ENCODE results near the gene ITGB1BP1. TPM values are rescaled to one million over a fixed set of nuclear protein-coding genes. Genes with fewer than 3 reads are reported as not detected.
A peak's percentile ranks its signal among the peaks of the same experiment; 100 is the strongest.

ITGB1BP1 gene
- total and polyA plus RNA-seq, 8 donors, result 10.8 to 55.4 (median 22.7) TPM

DNA sequence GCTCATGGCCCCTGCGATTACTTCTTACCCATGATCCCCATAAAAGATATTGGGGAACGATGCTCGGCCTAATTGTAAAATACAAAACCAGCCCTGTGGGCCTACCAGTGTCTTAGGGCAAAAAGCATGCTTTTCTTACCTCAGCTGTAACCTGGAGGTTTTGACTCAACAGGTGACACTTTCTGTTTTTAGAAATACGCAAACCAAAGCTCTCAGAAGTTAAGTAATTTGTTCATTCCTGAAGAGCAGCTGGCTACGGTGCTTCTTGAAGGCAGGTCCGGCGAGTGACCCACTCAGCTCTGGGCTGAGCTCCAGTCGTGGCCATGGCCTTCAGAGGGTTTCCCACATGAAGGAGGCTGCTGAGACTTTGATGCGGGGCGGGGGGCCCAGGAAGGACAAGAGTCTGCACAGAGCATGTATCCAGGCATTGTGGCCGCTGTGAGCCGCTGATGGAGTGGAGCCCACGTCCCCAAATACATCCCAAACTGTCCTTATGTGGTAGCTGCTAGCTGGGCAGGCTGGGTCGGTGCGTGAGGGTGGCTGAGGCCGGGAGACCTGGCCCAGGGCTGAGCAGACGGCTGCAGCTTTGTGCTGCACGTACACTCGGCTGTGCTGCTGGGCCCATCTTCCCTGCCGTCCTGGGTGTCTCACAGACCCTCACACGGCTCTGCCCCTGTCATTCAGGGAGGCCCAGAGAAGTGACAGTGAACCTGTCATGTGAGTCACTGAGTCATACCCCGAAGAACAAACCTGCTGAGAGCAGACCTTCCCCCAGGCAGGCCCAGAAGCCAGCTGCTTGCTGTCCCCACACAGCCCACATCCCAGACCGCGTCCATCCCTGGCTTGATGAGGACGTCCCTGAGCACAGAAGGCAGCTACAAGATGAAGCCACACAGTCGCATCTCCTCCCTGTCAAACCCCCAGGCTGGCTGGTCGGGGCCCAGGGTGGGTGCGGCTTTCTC, 34.1 kb downstream of the ITGB1BP1 start:
- FAIRE-seq (no peak), ATAC-seq (no peak), DNase-seq (peak in 1 of 6 donors; percentile 40)
- TF ChIP-seq, protein P1, sequence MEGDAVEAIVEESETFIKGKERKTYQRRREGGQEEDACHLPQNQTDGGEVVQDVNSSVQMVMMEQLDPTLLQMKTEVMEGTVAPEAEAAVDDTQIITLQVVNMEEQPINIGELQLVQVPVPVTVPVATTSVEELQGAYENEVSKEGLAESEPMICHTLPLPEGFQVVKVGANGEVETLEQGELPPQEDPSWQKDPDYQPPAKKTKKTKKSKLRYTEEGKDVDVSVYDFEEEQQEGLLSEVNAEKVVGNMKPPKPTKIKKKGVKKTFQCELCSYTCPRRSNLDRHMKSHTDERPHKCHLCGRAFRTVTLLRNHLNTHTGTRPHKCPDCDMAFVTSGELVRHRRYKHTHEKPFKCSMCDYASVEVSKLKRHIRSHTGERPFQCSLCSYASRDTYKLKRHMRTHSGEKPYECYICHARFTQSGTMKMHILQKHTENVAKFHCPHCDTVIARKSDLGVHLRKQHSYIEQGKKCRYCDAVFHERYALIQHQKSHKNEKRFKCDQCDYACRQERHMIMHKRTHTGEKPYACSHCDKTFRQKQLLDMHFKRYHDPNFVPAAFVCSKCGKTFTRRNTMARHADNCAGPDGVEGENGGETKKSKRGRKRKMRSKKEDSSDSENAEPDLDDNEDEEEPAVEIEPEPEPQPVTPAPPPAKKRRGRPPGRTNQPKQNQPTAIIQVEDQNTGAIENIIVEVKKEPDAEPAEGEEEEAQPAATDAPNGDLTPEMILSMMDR (IDR thresholded peaks at IDR 0.05), result no peak
- H3K36me3 ChIP-seq, result peaks cover 0 to 11% (median 4%) of the 10 kb centered on the region in 3 donors
- H3K27ac ChIP-seq, result no peak overlapping the region
- H3K4me3 ChIP-seq, result no peak overlapping the region
- H3K27me3 ChIP-seq, result no peaks in the 10 kb centered on the region
- H3K9me3 ChIP-seq, result no peaks in the 10 kb centered on the region
- 90 to 91% methylated on average over 28 of the region's 28 CpGs for WGBS, 2 donors
- intact Hi-C loops (cut with DNase I), result no loop called here
- no peaks in the 10 kb centered on the region for H3K4me1 ChIP-seq

GRCh38 chr2:9388199-9388681, 35.1 kb downstream of the ITGB1BP1 start:
- no peak for ATAC-seq
- H3K4me1 ChIP-seq, result no peaks in the 10 kb centered on the region
- peaks cover 0 to 5% (median 4%) of the 10 kb centered on the region in 3 donors for H3K36me3 ChIP-seq
- intact Hi-C loops (cut with DNase I), result no loop called here
- H3K27me3 ChIP-seq, result no peaks in the 10 kb centered on the region
- H3K4me3 ChIP-seq, result no peak overlapping the region
- FAIRE-seq, result no peak
- DNase-seq, result peak in 1 of 6 donors; percentile 31
- H3K9me3 ChIP-seq, result no peaks in the 10 kb centered on the region
- TF ChIP-seq, protein P1 (IDR thresholded peaks at IDR 0.05), result no peak
- WGBS, 2 donors, result 88 to 93% methylated on average over 11 of the region's 11 CpGs
- H3K27ac ChIP-seq, result no peak overlapping the region

GRCh38 chr2:9385841-9386240, 37.5 kb downstream of the ITGB1BP1 start:
- TF ChIP-seq, protein P1 (IDR thresholded peaks at IDR 0.05), result no peak
- Histone ChIP-seq H3K4me1 (no peaks in the 10 kb centered on the region), H3K4me3 (no peak overlapping the region), H3K36me3 (peaks cover 0 to 5% (median 4%) of the 10 kb centered on the region in 3 donors), H3K9me3 (no peaks in the 10 kb centered on the region), H3K27me3 (no peaks in the 10 kb centered on the region), H3K27ac (peak overlapping the region in 1 of 4 donors; percentile 48)
- 80 to 86% methylated on average over 6 of the region's 6 CpGs for WGBS, 2 donors
- DNase-seq (peak in 1 of 6 donors; percentile 19), FAIRE-seq (no peak), ATAC-seq (no peak)
- intact Hi-C loops (cut with DNase I), result no loop called here

GRCh38 chr2:9384521-9384920, 38.8 kb downstream of the ITGB1BP1 start:
- ATAC-seq (no peak), DNase-seq (peak in 1 of 6 donors; percentile 9), FAIRE-seq (no peak)
- Histone ChIP-seq H3K27ac (no peak overlapping the region), H3K4me1 (no peaks in the 10 kb centered on the region), H3K4me3 (no peak overlapping the region), H3K27me3 (no peaks in the 10 kb centered on the region), H3K9me3 (no peaks in the 10 kb centered on the region), H3K36me3 (peaks cover 0 to 4% (median 0%) of the 10 kb centered on the region in 3 donors)
- TF ChIP-seq, protein P1 (IDR thresholded peaks at IDR 0.05), result no peak
- 93% methylated on average over 4 of the region's 4 CpGs for WGBS, 2 donors
- intact Hi-C loops (cut with DNase I), result no loop called here

Measured in pancreas (tissue), 10 donors.